HEK293T (cell line): ENCODE data around the gene CCNDBP1.

Experiments
- CTCF ChIA-PET: fragments of 350-600 bp; formaldehyde crosslinking; extraction: SDS; loops from one replicate; lab custom pipeline; 2021; ENCODE audit warnings: antibody characterized with exemption, inconsistent platforms; lab: Yijun Ruan, JAX
- POLR2A ChIA-PET: fragments of 350-600 bp; formaldehyde crosslinking; extraction: SDS; loops from one replicate; lab custom pipeline; 2020; ENCODE audit warnings: antibody characterized with exemption, inconsistent platforms; lab: Yijun Ruan, JAX
- DNase-seq: peaks from one replicate; pipeline ENCODE4 v3.0.0; 2012; ENCODE audit warnings: mixed read lengths; ENCODE audit errors: extremely low spot score
- ARNT ChIP-seq: fragments of 450-650 bp; IDR thresholded peaks from 2 replicates; pipeline ENCODE4 v1.6.1; 2017; ENCODE audit warnings: mild to moderate bottlenecking
- BHLHE40 ChIP-seq: fragments of 450-650 bp; IDR thresholded peaks from 2 replicates; pipeline ENCODE4 v1.6.1; 2016; ENCODE audit warnings: mild to moderate bottlenecking, moderate library complexity, borderline replicate concordance
- CTBP1 ChIP-seq: fragments of 450-650 bp; IDR thresholded peaks from 2 replicates; pipeline ENCODE4 v1.6.1; 2016; ENCODE audit warnings: borderline replicate concordance
- ELF4 ChIP-seq: fragments of 450-650 bp; IDR thresholded peaks from 2 replicates; pipeline ENCODE4 v1.6.1; 2017; ENCODE audit warnings: antibody characterized with exemption
- FOXA1 ChIP-seq: fragments of 450-650 bp; IDR thresholded peaks from 2 replicates; pipeline ENCODE4 v1.6.1; 2016; ENCODE audit warnings: mild to moderate bottlenecking
- FOXK2 ChIP-seq: fragments of 450-650 bp; IDR thresholded peaks from 2 replicates; pipeline ENCODE4 v1.6.1; 2016; ENCODE audit warnings: mild to moderate bottlenecking
- FOXM1 ChIP-seq: fragments of 450-650 bp; IDR thresholded peaks from 2 replicates; pipeline ENCODE4 v1.6.1; 2017; ENCODE audit warnings: mild to moderate bottlenecking, borderline replicate concordance
- HDGF ChIP-seq: fragments of 450-650 bp; IDR thresholded peaks from 2 replicates; pipeline ENCODE4 v1.6.1; 2017; ENCODE audit warnings: antibody characterized with exemption, borderline replicate concordance
- L3MBTL2 ChIP-seq: fragments of 450-650 bp; conservative IDR thresholded peaks from 2 replicates; pipeline ENCODE4 v1.6.1; 2016; ENCODE audit warnings: mild to moderate bottlenecking
- LEF1 ChIP-seq: fragments of 450-650 bp; IDR thresholded peaks from 2 replicates; pipeline ENCODE4 v1.6.1; 2017; ENCODE audit warnings: mild to moderate bottlenecking, borderline replicate concordance
- NFRKB ChIP-seq: fragments of 450-650 bp; IDR thresholded peaks from 2 replicates; pipeline ENCODE4 v1.6.1; 2016; ENCODE audit warnings: mild to moderate bottlenecking, moderate library complexity
- SP1 ChIP-seq: fragments of 450-650 bp; IDR thresholded peaks from 2 replicates; pipeline ENCODE4 v1.6.1; 2017
- SUZ12 ChIP-seq: fragments of 450-650 bp; IDR thresholded peaks from 2 replicates; pipeline ENCODE4 v1.6.1; 2016; ENCODE audit warnings: mild to moderate bottlenecking
- TARDBP ChIP-seq: fragments of 450-650 bp; IDR thresholded peaks from 2 replicates; pipeline ENCODE4 v1.6.1; 2016
- ZNF384 ChIP-seq: fragments of 450-650 bp; IDR thresholded peaks from 2 replicates; pipeline ENCODE4 v1.6.1; 2016
- TF ChIP-seq, protein P1 (sequence below): fragments of 450-650 bp; IDR thresholded peaks from 2 replicates; pipeline ENCODE4 v1.6.1; 2016

The CCNDBP1 gene

GRCh38 chr15:43185157-43186002 is at the start of gene CCNDBP1:
Gene CCNDBP1 (plus strand): TSS chr15:43185403. CDS start chr15:43185499, 96 bp downstream.
- ChIA-PET POLR2A (no interaction called here), CTCF (interaction anchor here (1.6 kb wide), 1 partner anchor 10 kb away, joined by 7 read pairs; no protein-coding TSS in a partner anchor)
- DNase-seq: peak; percentile 85
- TF ChIP-seq FOXK2: peak; percentile 86
- TF ChIP-seq BHLHE40: no peak
- peak; percentile 87 for TF ChIP-seq ELF4
- no peak for TF ChIP-seq FOXM1
- TF ChIP-seq L3MBTL2: peak; percentile 49

DNA sequence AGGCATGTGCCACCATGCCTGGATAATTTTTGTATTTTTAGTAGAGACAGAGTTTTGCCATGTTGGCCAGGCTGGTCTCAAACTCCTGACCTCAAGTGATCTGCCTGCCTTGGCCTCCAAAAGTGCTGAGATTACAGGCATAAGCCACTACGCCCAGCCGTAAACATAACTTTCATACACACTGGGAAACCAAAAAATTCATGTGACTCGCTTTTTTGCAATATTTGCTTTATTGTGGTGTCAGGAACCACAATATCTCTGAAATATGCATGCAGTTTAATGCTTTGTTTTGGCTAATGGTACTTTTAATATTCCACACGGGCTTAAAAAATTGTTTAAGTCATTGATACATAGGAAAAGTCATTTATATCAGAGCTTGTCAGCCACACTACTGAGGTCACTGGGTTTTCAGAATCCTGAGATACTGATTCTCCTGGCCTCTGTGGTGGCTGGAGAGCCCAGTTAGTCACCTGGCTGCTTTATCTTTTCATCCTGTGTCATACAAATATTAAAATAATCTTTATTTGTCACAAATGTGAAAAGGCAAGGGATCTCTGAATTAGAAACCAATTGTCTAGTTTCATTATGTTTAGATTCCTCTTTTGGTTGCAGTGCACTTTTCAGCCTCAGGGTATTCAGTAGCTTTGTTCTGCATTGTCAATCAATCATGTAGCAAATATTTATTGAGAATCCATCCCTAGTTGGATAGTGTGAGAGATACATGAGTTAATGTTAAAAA is 41.8 kb upstream of the CCNDBP1 start:
- no peak for DNase-seq
- CTCF ChIA-PET: no interaction called here
- no peak for TF ChIP-seq BHLHE40
- TF ChIP-seq TARDBP: no peak
- no peak for TF ChIP-seq FOXK2
- TF ChIP-seq ARNT: no peak
- TF ChIP-seq CTBP1: no peak
- TF ChIP-seq ELF4: no peak
- no peak for TF ChIP-seq SP1
- TF ChIP-seq ZNF384: no peak
- TF ChIP-seq LEF1: no peak
- no peak for TF ChIP-seq NFRKB
- no peak for TF ChIP-seq FOXM1
- TF ChIP-seq SUZ12: no peak
- no peak for TF ChIP-seq FOXA1
- no peak for TF ChIP-seq HDGF
- TF ChIP-seq, protein P1, sequence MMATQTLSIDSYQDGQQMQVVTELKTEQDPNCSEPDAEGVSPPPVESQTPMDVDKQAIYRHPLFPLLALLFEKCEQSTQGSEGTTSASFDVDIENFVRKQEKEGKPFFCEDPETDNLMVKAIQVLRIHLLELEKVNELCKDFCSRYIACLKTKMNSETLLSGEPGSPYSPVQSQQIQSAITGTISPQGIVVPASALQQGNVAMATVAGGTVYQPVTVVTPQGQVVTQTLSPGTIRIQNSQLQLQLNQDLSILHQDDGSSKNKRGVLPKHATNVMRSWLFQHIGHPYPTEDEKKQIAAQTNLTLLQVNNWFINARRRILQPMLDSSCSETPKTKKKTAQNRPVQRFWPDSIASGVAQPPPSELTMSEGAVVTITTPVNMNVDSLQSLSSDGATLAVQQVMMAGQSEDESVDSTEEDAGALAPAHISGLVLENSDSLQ: no peak
- TF ChIP-seq L3MBTL2: no peak
- POLR2A ChIA-PET: no interaction called here

DNA sequence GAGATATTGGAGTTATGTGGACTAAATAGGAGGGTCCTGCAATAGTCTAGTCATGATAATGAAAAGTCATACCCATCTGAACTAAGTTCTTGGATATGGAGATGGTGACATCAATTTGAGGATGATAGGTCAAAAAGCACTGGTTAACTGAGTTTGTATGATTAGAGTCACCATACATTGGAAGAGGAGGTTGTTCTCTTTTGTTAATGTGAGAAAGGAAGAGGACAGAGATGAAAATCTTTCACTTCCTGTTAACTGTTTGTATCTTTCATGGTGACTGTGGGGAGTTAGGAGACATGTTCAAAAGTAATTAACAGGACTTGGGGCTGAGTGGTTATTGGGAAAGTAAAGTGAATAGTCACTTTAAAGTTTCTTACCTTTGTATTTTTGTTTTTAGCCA is 40.7 kb upstream of the CCNDBP1 start:
- no peak for DNase-seq
- ChIA-PET CTCF (no interaction called here), POLR2A (no interaction called here)
- TF ChIP-seq BHLHE40 (no peak), SUZ12 (no peak), FOXM1 (no peak), LEF1 (no peak), FOXK2 (no peak), ZNF384 (no peak), L3MBTL2 (no peak), SP1 (no peak), HDGF (no peak), ELF4 (no peak), NFRKB (no peak), CTBP1 (no peak)
- TF ChIP-seq, protein P1: no peak

GRCh38 chr15:43146184-43146583 is 39.0 kb upstream of the CCNDBP1 start:
- TF ChIP-seq FOXA1: no peak
- no peak for TF ChIP-seq BHLHE40
- no peak for TF ChIP-seq ZNF384
- no peak for TF ChIP-seq ARNT
- TF ChIP-seq TARDBP: no peak
- no peak for TF ChIP-seq NFRKB
- no peak for TF ChIP-seq FOXM1
- TF ChIP-seq CTBP1: no peak
- DNase-seq: no peak
- CTCF ChIA-PET: no interaction called here
- POLR2A ChIA-PET: no interaction called here

GRCh38 chr15:43150191-43150929 is 34.8 kb upstream of the CCNDBP1 start:
- CTCF ChIA-PET: no interaction called here
- DNase-seq: no peak
- POLR2A ChIA-PET: interaction anchor here (1.0 kb wide), 1 partner anchor 18 kb away, joined by 3 read pairs; no protein-coding TSS in a partner anchor
- TF ChIP-seq SP1 (no peak), FOXM1 (no peak), HDGF (no peak), LEF1 (no peak), L3MBTL2 (no peak), BHLHE40 (no peak), FOXK2 (no peak), ZNF384 (no peak)

GRCh38 chr15:43151688-43152087 is 33.5 kb upstream of the CCNDBP1 start:
- CTCF ChIA-PET: no interaction called here

More at GRCh38 chr15:43151688-43152087, 33.5 kb upstream of the CCNDBP1 start:
- POLR2A ChIA-PET: no interaction called here
- no peak for DNase-seq
- TF ChIP-seq L3MBTL2 (no peak), FOXA1 (no peak)
